Measurements from ENCODE around the gene SLC17A8. TPM values are rescaled to one million over a fixed set of nuclear protein-coding genes. Genes with fewer than 3 reads are reported as not detected.

Gene SLC17A8
- total and polyA plus RNA-seq, 2 donors (not counting 3 experiments of a cell fraction or from before 2014, with no cell fraction given), result not detected

DNA sequence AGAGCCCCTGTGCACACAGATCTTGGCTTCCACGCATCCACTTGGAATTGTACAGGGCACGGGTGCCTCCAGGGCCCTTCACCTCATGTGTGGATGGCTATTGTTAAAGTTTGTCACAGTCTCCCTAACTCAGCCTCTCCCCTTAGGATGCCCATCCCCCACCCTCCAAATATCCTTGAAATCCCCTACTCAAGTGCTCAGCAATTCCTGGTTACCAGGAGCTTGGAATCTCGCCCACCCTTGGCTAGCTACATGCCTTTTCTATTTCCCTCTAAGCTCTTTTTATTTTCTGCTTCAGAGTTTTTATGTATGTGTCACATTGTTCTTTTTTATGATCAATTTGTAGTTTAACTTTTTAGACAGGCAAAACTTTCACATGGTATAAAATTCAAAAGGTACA, 103.8 kb downstream of the SLC17A8 start:
- H3K4me1 ChIP-seq (ENCODE audit: control insufficient read depth, extremely low read depth, insufficient read depth, low read length), result no peaks in the 10 kb centered on the region
- no peak overlapping the region for H3K9ac ChIP-seq (replicated peaks; ENCODE audit: extremely low read depth, insufficient read depth, low read length)
- H3K27me3 ChIP-seq (ENCODE audit: control insufficient read depth in 2 of 2, insufficient read depth in 2 of 2, low read length in 2 of 2), result no peaks in the 10 kb centered on the region
- H3K4me2 ChIP-seq (ENCODE audit: insufficient read depth, low read length), result no peak overlapping the region
- H4K20me1 ChIP-seq (replicated peaks; ENCODE audit: control insufficient read depth, extremely low read depth, insufficient read depth, low read length), result no peaks in the 10 kb centered on the region
- FAIRE-seq (no peak), DNase-seq (ENCODE audit: low read depth, low spot score) (no peak)
- intact Hi-C loops (cut with micrococcal nuclease), result no loop called here
- H3K4me3 ChIP-seq (replicated peaks in 1 of 3; ENCODE audit: insufficient read depth in 1 of 3, low read depth in 1 of 3, low read length in 3 of 3), result no peak overlapping the region
- H3K9me1 ChIP-seq (replicated peaks; ENCODE audit: control insufficient read depth, extremely low read depth, insufficient read depth, low read length), result no peaks in the 10 kb centered on the region
- no peak overlapping the region for H2AFZ ChIP-seq (ENCODE audit: low read depth, low read length)
- no TSS peak for BruUV-seq (replicated peaks)
- dilution Hi-C loops (cut with MboI; ENCODE audit: extremely low pct_ligation_motif_present, low sequenced_read_pairs), result no loop called here
- H3K27ac ChIP-seq (ENCODE audit: insufficient read depth, low read depth, low read length), result no peak overlapping the region
- CTCF ChIA-PET, result interaction anchor here (0.6 kb wide), 1 partner anchor 1563 kb away, joined by 3 read pairs; no protein-coding TSS in a partner anchor
- POLR2A ChIA-PET, result no interaction called here
- H3K36me3 ChIP-seq (ENCODE audit: control insufficient read depth in 2 of 2, extremely low read depth in 1 of 2, insufficient read depth in 2 of 2, low read length in 2 of 2), result no peaks in the 10 kb centered on the region
- H3K79me2 ChIP-seq (ENCODE audit: control insufficient read depth, insufficient read depth, low read length), result no peaks in the 10 kb centered on the region
- TF ChIP-seq EZH2 (IDR thresholded peaks at IDR 0.05; ENCODE audit: borderline replicate concordance, low read depth, low read length, severe bottlenecking) (no peak), JUN (IDR thresholded peaks at IDR 0.05; ENCODE audit: borderline replicate concordance, insufficient read depth, insufficient read length, low read depth) (no peak), POLR2AphosphoS5 (IDR thresholded peaks at IDR 0.05; ENCODE audit: insufficient read depth, low read depth, low read length) (no peak), MYC (IDR thresholded peaks at IDR 0.05; ENCODE audit: low read depth, low read length) (no peak), POLR2A (IDR thresholded peaks at IDR 0.05; ENCODE audit: low read depth, low read length) (no peak), FOS (IDR thresholded peaks at IDR 0.05; ENCODE audit: borderline replicate concordance, insufficient read depth, low read length) (no peak), GATA2 (IDR thresholded peaks at IDR 0.05; ENCODE audit: insufficient read depth, insufficient read length, low read depth, low read length) (no peak), CTCF (IDR thresholded peaks at IDR 0.05; ENCODE audit: extremely low read depth in 1 of 2, insufficient read depth in 1 of 2, low read depth in 1 of 2, low read length in 2 of 2) (no peak)
- TF ChIP-seq, protein P1, sequence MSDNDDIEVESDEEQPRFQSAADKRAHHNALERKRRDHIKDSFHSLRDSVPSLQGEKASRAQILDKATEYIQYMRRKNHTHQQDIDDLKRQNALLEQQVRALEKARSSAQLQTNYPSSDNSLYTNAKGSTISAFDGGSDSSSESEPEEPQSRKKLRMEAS (IDR thresholded peaks at IDR 0.05; ENCODE audit: insufficient read depth, insufficient read length), result no peak
- no peaks in the 10 kb centered on the region for H3K9me3 ChIP-seq (replicated peaks; ENCODE audit: control insufficient read depth, insufficient read depth, low read length)

All from endothelial cell of umbilical vein (primary cell).